Lower leg skin (tissue), 4 donors: ENCODE measurements around the gene ALG9. TPM values are rescaled to one million over a fixed set of nuclear protein-coding genes. Genes with fewer than 3 reads are reported as not detected.

Experiments
- DNase-seq, 2 donors: peaks; one replicate each; pipeline ENCODE4 v3.0.0-alpha.2; 2019; ENCODE audit warnings: low spot score in 2 of 2
- H3K4me3 ChIP-seq: fragments of 200-600 bp; sonication (generic); 2 replicates; pipeline ENCODE4 v1.5.1; 2017; ENCODE audit warnings: mild to moderate bottlenecking, low read depth; ENCODE audit not compliant: poor library complexity, severe bottlenecking
- POLR2A ChIP-seq, 2 donors: fragments of 450-650 bp; IDR thresholded peaks; one replicate each; pipeline ENCODE4 v1.6.1; 2016 to 2017; ENCODE audit warnings: antibody characterized with exemption in 2 of 2, mild to moderate bottlenecking in 1 of 2, moderate library complexity in 1 of 2
- WGBS, 2 donors: methylation state at CpG; one replicate each; pipeline ENCODE4 v1.1.5; 2018; 5-methylcytosine and 5-hydroxymethylcytosine counted together
- intact Hi-C: fragments of 100-400 bp; cut with DNase I; formaldehyde crosslinking; loops from one replicate; pipeline ENCODE4 v1.15.0; 2023; ENCODE audit warnings: low total_unique reads
- total RNA-seq, 4 donors: library from RNA; depleted of rRNA; stranded (reverse); fragments of >200 nt; gene quantifications; one replicate each; pipeline ENCODE4 v1.1.0, GENCODE V29; 2016
- TF ChIP-seq, protein P1 (sequence below), 3 donors: fragments of 450-650 bp; IDR thresholded peaks; one replicate each; pipeline ENCODE4 v1.5.1; 2016; ENCODE audit warnings: antibody characterized with exemption in 3 of 3, mild to moderate bottlenecking in 3 of 3, moderate library complexity in 2 of 3

Gene ALG9
- total RNA-seq, 4 donors from 2014 or later, result 24.4 to 38.1 (median 29.0) TPM

DNA sequence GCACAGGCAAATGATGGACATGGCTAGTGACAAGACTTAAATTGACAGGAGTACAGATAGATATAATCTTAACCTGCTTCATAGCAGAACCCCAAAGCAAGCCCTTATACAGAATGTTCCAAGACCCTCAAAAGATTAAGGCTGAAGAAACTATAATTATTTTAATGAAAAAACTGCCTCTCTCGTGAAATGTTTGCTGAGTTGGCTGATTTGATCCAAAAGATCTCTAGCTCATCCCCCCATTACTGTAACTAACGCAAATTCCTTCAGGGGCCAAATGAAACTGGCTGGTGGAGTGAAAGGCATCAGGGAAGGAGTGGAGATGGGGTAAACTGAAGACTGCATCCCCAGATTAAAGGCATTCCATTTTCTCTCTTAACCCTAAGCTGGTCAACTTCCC lies 19.3 kb downstream of the ALG9 start:
- intact Hi-C loops, result no loop called here
- DNase-seq, result no peak
- H3K4me3 ChIP-seq, result no peak overlapping the region
- TF ChIP-seq, protein P1, sequence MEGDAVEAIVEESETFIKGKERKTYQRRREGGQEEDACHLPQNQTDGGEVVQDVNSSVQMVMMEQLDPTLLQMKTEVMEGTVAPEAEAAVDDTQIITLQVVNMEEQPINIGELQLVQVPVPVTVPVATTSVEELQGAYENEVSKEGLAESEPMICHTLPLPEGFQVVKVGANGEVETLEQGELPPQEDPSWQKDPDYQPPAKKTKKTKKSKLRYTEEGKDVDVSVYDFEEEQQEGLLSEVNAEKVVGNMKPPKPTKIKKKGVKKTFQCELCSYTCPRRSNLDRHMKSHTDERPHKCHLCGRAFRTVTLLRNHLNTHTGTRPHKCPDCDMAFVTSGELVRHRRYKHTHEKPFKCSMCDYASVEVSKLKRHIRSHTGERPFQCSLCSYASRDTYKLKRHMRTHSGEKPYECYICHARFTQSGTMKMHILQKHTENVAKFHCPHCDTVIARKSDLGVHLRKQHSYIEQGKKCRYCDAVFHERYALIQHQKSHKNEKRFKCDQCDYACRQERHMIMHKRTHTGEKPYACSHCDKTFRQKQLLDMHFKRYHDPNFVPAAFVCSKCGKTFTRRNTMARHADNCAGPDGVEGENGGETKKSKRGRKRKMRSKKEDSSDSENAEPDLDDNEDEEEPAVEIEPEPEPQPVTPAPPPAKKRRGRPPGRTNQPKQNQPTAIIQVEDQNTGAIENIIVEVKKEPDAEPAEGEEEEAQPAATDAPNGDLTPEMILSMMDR (IDR thresholded peaks at IDR 0.05), result no peak
- no peak for TF ChIP-seq POLR2A (IDR thresholded peaks at IDR 0.05)
- WGBS, 2 donors, result 74 to 86% methylated on average over 2 of the region's 2 CpGs

DNA sequence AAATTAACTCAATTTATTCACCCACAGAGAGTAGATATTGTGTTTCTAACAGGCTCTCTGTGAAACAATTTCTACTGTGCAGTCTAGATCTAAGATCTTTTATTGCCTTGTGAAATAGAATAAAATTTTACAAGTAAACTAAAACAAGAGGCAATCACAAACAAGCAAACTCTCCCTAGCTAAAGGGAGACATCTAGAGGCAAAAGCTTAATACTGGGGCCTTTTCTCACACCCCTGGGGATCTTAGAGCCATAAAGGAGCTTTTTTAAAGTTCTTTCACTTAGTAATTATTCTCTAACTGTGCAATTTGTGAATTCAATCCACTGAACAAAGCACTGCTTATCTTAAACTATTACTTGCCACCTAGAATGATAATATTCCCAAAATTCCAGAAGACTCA lies 19.7 kb downstream of the ALG9 start:
- TF ChIP-seq, protein P1 (IDR thresholded peaks at IDR 0.05), result no peak
- TF ChIP-seq POLR2A (IDR thresholded peaks at IDR 0.05), result no peak
- no peak for DNase-seq
- H3K4me3 ChIP-seq, result no peak overlapping the region
- intact Hi-C loops, result no loop called here

DNA sequence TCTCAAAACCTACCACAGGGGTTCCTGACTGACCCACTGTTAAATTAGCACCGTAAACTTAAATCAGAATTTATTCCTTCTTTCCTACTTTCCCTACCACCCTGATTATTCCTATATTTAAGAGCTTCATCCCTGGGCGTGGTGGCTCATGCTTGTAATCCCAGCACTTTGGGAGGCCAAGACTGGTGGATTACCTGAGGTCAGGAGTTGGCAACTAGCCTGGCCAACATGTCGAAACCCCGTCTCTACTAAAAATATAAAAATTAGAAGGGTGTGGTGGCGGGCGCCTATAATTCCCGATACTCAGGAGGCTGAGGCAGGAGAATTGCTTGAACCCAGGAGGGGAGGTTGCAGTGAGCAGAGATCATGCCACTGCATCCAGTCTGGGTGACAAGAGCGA lies 20.3 kb downstream of the ALG9 start:
- DNase-seq, result no peak
- intact Hi-C loops, result no loop called here
- TF ChIP-seq, protein P1 (IDR thresholded peaks at IDR 0.05), result no peak
- no peak for TF ChIP-seq POLR2A (IDR thresholded peaks at IDR 0.05)
- H3K4me3 ChIP-seq, result no peak overlapping the region
- 71 to 74% methylated on average over 8 of the region's 8 CpGs for WGBS, 2 donors

DNA sequence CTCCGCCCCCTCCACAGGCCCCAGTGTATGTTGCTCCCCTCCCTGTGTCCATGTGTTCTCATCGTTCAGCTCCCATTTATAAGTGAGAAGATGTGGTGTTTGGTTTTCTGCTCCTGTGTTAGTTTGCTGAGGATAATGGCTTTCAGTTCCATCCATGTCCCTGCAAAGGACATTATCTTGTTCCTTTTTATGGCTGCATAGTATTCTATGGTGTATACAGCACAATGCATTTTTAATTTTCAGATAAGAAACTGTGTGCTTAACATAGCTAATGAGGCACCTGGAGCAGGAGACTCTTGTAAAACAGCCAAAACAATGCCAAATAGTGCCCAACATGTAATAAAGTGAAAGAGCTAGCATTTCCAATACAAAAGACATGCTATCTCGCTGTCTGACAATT lies 21.8 kb downstream of the ALG9 start:
- TF ChIP-seq, protein P1 (IDR thresholded peaks at IDR 0.05), result no peak
- TF ChIP-seq POLR2A (IDR thresholded peaks at IDR 0.05), result no peak
- DNase-seq, result no peak
- WGBS, 2 donors, result 93 to 98% methylated on average over 3 of the region's 3 CpGs
- intact Hi-C loops, result loop anchor here (10.0 kb wide), 1 partner anchor 275 kb away; no protein-coding TSS in a partner anchor
- H3K4me3 ChIP-seq, result no peak overlapping the region

DNA sequence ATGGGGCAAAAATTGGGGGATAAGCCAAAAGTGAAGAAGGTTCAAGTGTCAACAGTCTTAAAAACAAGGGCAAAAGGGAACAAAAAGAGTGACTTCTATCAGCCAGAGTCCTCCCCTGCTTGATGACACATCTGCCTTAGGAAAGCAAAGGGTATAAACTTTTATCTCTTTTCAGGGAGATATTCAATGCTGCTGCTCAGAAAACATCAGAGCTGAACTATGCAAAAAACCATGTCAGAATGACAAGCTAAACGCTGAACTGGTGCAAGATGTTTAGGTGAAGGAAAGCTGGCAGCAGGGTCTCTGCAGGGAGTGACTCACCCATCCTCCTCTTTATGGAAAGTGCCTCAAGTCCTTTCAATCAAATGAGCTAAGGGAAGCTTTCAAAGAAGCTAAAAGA lies 24.7 kb downstream of the ALG9 start:
- WGBS, 2 donors, result 20 to 39% methylated on average over 1 of the region's 1 CpG
- H3K4me3 ChIP-seq, result no peak overlapping the region
- TF ChIP-seq, protein P1 (IDR thresholded peaks at IDR 0.05), result no peak
- no peak for TF ChIP-seq POLR2A (IDR thresholded peaks at IDR 0.05)
- intact Hi-C loops, result loop anchor here (10.0 kb wide), 1 partner anchor 272 kb away; no protein-coding TSS in a partner anchor
- no peak for DNase-seq

DNA sequence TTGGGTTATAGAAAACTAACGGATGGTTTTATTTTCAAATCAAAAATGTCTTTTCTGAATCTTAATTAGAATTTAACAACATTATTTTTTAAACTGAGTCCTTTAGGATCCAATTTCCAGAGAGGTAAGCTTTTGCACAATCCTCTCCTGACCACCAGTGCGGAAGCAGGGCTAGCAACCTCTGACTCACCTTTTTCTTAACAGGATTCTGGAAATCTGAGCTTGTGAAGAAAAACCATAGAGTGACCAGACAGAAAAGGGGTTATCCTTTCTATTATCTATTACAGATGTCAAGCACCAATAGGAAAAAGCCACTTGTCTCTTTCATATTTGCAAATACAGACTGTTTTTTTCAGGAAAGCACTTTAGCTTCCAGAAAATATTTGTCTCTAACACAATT lies 25.3 kb downstream of the ALG9 start:
- no peak overlapping the region for H3K4me3 ChIP-seq
- 84 to 86% methylated on average over 2 of the region's 2 CpGs for WGBS, 2 donors
- TF ChIP-seq, protein P1 (IDR thresholded peaks at IDR 0.05), result no peak
- TF ChIP-seq POLR2A (IDR thresholded peaks at IDR 0.05), result no peak
- intact Hi-C loops, result loop anchor here (10.0 kb wide), 1 partner anchor 271 kb away; no protein-coding TSS in a partner anchor
- no peak for DNase-seq
